GM18508 (cell line): ENCODE measurements around the gene EBP.
"Not testable (repeated sequence)": the region's sequence is repeated elsewhere in the genome, so short reads cannot be mapped to it uniquely, and the experiment has no call there.

Source experiments
- ATAC-seq: cut with Tn5 transposase; IDR thresholded peaks from one replicate; pipeline ENCODE4 v1.9.1; 2021; ENCODE audit warnings: moderate number of reproducible peaks; ENCODE audit not compliant: insufficient read depth, unreplicated experiment

The EBP gene

GRCh38 chrX:48492293-48492910 is 29.2 kb upstream of the EBP start:
- no peak for ATAC-seq

GRCh38 chrX:48493890-48494364 is 27.7 kb upstream of the EBP start:
- no peak for ATAC-seq

- no peak for ATAC-seq
These were observed 24.9 kb upstream of the EBP start for GRCh38 chrX:48496660-48497059.

GRCh38 chrX:48497871-48498270 is 23.7 kb upstream of the EBP start:
- no peak for ATAC-seq

GRCh38 chrX:48498374-48498809 is 23.2 kb upstream of the EBP start:
- ATAC-seq, result no peak

- ATAC-seq, result no peak
These were observed 17.3 kb upstream of the EBP start for GRCh38 chrX:48504261-48504660.

- ATAC-seq, result no peak
These were observed 16.1 kb upstream of the EBP start for GRCh38 chrX:48505481-48505880.

GRCh38 chrX:48507246-48507645 is 14.4 kb upstream of the EBP start:
- no peak for ATAC-seq

GRCh38 chrX:48508400-48509244 is 13.0 kb upstream of the EBP start, which contains the start of gene PORCN:
Gene PORCN, plus strand, starts transcription at chrX:48508992. Its CDS starts 829 bp downstream, at chrX:48509821.
- no peak for ATAC-seq

- ATAC-seq, result no peak
These were observed 12.4 kb upstream of the EBP start for GRCh38 chrX:48509245-48509590.

- ATAC-seq, result no peak
These were observed 12.0 kb upstream of the EBP start for GRCh38 chrX:48509619-48510018.

- no peak for ATAC-seq
These were observed 10.0 kb upstream of the EBP start for GRCh38 chrX:48511560-48511959.

- ATAC-seq, result no peak
These were observed 9.2 kb upstream of the EBP start for GRCh38 chrX:48512371-48512935.

GRCh38 chrX:48513670-48514069 is 7.9 kb upstream of the EBP start:
- no peak for ATAC-seq

- ATAC-seq, result no peak
These were observed 7.3 kb upstream of the EBP start for GRCh38 chrX:48514126-48514806.

- no peak for ATAC-seq
These were observed 6.6 kb upstream of the EBP start for GRCh38 chrX:48514868-48515460.

- ATAC-seq, result no peak
These were observed 5.8 kb upstream of the EBP start for GRCh38 chrX:48515842-48516241.

GRCh38 chrX:48516285-48516684 is 5.3 kb upstream of the EBP start:
- no peak for ATAC-seq

GRCh38 chrX:48516987-48517386 is 4.6 kb upstream of the EBP start:
- no peak for ATAC-seq

- not testable (repeated sequence) for ATAC-seq
These were observed 2.1 kb upstream of the EBP start for GRCh38 chrX:48519481-48519880.
